Measurements from ENCODE around the gene TUBB1. TPM values are rescaled to one million over a fixed set of nuclear protein-coding genes. Genes with fewer than 3 reads are reported as not detected.

Gene TUBB1
- total and polyA plus RNA-seq, 2 donors (not counting 1 experiment from before 2014, with no cell fraction given): 0.22 to 0.43 TPM

- POLR2A ChIA-PET: interaction anchor here (0.6 to 2.6 kb wide), 16 partner anchors 8 to 724 kb away, joined by 3 to 30 read pairs (median 6); partner anchors contain the start of gene PRELID3B
- ATAC-seq (ENCODE audit: low read depth): no peak
Observed at GRCh38 chr20:59032713-59033059, 13.5 kb downstream of the TUBB1 start.

More at GRCh38 chr20:59032713-59033059, 13.5 kb downstream of the TUBB1 start:
- H3K27me3 ChIP-seq (replicated peaks in 1 of 4; ENCODE audit: control extremely low read depth in 1 of 4, control insufficient read depth in 3 of 4, insufficient read depth in 4 of 4, low read length in 3 of 4): no peaks in the 10 kb centered on the region
- peak overlapping the region; percentile 90 for H3K27ac Mint-ChIP-seq
- peak overlapping the region; percentile 82 for H2AFZ ChIP-seq (ENCODE audit: insufficient read depth, low read depth, low read length, poor library complexity, severe bottlenecking)
- peaks cover 2 to 68% of the 10 kb centered on the region in 2 experiments for H3K36me3 ChIP-seq (replicated peaks in 1 of 2; ENCODE audit: control extremely low read depth in 1 of 2, control insufficient read depth in 1 of 2, extremely low read depth in 1 of 2, insufficient read depth in 2 of 2, low read length in 1 of 2)
- CTCF ChIA-PET: interaction anchor here (0.7 to 3.5 kb wide), 18 partner anchors 10 to 190 kb away, joined by 3 to 32 read pairs (median 6); partner anchors contain the start of gene PRELID3B
- H4K20me1 ChIP-seq (ENCODE audit: control insufficient read depth, insufficient read depth, low read length, poor library complexity, severe bottlenecking): peaks cover 37% of the 10 kb centered on the region
- TF ChIP-seq CTCF (IDR thresholded peaks at IDR 0.05) (no peak), EZH2 (IDR thresholded peaks at IDR 0.05; ENCODE audit: borderline replicate concordance, insufficient read depth, low read depth, low read length, poor library complexity, severe bottlenecking) (no peak)
- peak overlapping the region; percentile 51 to 80 (median 68) for H3K4me3 ChIP-seq (ENCODE audit: control extremely low read depth in 1 of 5, extremely low read depth in 1 of 5, insufficient read depth in 1 of 5, low read depth in 2 of 5, low read length in 4 of 5)
- H3K27ac ChIP-seq (ENCODE audit: low read length in 2 of 2): peak overlapping the region; percentile 84 to 91
- no peaks in the 10 kb centered on the region for H3K9me3 Mint-ChIP-seq (ENCODE audit: insufficient read depth)
- intact Hi-C loops (cut with micrococcal nuclease): loop anchor here (1.0 to 2.0 kb wide), 6 partner anchors 10 to 140 kb away; partner anchors contain the start of genes CTSZ, NELFCD and PRELID3B
- no peaks in the 10 kb centered on the region for H3K9me3 ChIP-seq (ENCODE audit: control extremely low read depth in 1 of 3, control insufficient read depth in 2 of 3, insufficient read depth in 1 of 3, low read length in 2 of 3)
- DNase-seq: no peak
- peaks cover 39% of the 10 kb centered on the region for H3K4me1 Mint-ChIP-seq
- no peaks in the 10 kb centered on the region for H3K27me3 Mint-ChIP-seq
- H3K4me3 Mint-ChIP-seq: peak overlapping the region; percentile 97
- peak overlapping the region; percentile 73 for H3K9ac ChIP-seq (ENCODE audit: low read length)
- 1% methylated on average over 10 of the region's 13 CpGs for WGBS (ENCODE audit: insufficient coverage)
- H3K4me1 ChIP-seq (ENCODE audit: control insufficient read depth in 2 of 2, insufficient read depth in 2 of 2, low read length in 2 of 2): peaks cover 27 to 37% of the 10 kb centered on the region in 2 donors
- peak overlapping the region; percentile 88 for H3K4me2 ChIP-seq (replicated peaks; ENCODE audit: low read depth, low read length, poor library complexity, severe bottlenecking)
- peaks cover 65% of the 10 kb centered on the region for H3K79me2 ChIP-seq (ENCODE audit: control insufficient read depth, insufficient read depth, low read length)
